HG03354 (cell line): ENCODE results near the gene STYK1.
A peak's percentile ranks its signal among the peaks of the same experiment; 100 is the strongest.
"Not testable (repeated sequence)": the region's sequence is repeated elsewhere in the genome, so short reads cannot be mapped to it uniquely, and the experiment has no call there.

Experiments used
- ATAC-seq: cut with Tn5 transposase; IDR thresholded peaks from one replicate; pipeline ENCODE4 v1.9.1; 2021; ENCODE audit warnings: mild to moderate bottlenecking; ENCODE audit not compliant: unreplicated experiment, poor library complexity, severe bottlenecking

STYK1 gene

DNA sequence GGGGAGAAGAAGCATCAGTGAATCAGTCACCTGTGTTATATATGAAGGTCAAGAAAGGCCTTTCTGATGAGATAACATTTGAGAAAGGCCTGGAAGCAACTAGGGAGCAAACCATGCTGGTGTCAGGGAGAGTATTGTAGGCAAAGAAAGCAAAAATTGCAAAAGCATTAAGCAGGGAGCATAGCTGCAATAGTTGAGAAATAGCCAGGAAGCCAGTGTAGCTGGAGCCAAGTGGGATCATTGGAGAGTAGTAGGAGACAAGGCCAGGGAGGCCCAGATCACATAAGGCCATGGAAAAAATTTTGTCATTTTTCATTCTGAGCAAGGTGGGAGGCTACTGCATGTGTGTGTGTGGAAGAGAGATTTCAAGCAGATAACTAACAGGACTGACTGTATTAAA is 41.6 kb downstream of the STYK1 start:
- no peak for ATAC-seq

DNA sequence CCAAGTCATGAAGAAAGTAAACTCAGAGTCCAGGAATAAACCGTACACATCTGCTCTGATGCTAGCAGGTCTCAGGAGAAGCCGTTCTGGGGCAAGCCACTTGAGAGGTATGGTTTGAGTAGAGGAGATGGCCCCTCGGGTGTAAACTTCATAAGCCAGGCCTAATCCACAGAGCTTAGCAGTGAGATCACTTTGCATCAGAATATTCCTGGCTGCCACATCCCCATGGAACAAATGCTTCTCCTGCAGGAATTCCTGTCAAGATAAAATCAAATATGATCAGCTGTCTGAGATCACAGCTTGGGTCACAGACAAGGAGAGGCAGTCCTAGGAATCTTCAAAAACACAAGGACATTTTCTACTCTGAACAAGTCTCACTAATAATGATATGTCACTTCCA is 49.2 kb downstream of the STYK1 start:
- ATAC-seq = no peak

DNA sequence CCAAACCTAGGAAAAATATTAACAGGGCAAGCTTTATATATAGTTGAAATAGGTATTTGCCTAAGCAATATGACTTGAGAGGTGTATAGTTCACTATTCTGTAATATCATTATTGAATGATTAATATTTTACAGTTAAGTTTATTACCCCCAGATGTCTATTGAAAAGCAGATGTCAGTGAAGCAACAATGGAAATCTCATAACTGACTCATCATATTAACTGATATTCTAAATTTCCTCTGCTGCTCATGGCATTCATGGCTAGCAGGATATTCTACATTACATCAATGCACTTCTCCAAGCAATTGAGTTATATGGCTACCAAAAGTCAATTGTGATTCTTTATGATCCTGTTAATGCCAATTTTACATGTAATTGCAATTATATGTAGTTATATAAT is 50.7 kb downstream of the STYK1 start:
- ATAC-seq = no peak

DNA sequence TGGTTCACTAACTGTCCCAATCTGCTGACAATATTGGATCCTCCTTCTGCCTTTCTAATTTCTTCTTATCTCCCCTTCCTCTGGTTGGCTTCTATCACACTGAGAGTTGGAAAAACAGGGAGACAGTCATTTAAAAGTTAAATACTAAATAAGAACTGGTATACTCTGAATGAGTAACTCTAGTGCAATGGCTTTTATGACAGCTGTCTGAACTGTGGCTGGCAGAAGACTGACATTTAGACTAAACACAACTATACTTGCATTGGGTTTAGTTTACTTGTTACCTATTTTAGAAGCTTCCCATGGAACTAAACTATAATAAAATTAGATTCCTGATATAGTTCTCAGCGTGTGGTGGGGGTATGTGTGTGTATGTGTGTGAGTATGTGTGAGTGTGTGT is 52.6 kb downstream of the STYK1 start:
- no peak for ATAC-seq

DNA sequence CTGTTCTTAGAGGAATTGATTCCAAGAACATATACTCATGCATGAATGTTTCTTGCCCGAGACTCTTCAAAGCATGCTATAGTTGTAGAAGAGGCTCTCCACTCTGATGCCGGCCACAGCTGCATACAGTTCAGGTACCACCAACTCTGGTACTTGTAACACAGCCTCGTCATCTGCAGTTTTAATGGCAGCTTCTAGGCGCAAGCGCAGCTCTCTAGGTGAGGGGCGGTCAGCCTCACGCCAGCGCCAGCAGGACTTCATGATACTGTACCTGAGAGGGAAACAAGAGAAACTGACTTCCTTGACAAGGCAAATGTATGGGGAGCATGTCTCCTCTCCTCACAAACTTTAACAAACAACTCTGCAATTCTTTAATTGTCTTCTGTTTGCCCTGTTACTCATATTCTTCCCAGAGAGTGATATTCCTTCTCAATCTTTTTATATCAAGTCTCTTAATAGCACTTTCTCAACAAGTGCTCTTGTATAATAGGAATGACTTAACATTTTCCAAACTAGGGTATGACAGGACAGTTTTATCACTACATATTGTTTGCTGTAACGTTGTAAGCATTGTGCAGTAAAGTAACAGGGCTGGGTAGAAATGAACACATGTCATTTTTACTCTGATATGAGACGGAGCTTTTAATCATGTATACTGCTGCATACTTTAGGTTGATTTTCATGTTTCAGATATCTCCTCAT is 53.6 kb downstream of the STYK1 start:
- no peak for ATAC-seq

DNA sequence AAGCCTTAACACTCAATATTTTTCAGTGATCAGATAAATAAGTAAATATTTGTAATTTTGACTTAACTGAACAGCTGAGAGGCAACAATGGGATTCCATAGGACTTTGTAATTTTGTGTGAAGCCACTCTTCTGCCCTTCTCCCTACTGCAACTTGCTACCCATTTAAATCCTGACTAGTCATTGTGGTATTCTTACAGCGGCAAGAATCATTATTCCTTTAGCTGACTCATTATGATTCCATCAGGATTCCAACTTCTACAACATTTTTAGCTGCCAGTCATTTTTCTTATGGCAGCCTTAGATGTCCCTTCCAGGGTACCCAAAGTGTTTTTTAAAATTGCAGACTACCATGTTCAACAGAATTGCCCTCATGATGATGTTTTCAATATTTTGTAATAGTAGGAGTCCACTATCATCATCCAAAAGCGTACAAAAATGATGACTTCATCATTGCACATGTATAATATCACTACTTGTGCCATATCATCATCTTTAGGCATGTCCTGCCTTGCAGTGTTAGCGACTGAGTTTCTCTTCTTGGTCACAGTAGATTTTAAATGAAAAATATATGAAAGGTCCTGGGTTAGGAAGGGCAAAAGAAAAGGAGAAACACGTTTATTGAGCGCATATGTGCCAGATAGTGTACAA is 55.4 kb downstream of the STYK1 start:
- no peak for ATAC-seq

DNA sequence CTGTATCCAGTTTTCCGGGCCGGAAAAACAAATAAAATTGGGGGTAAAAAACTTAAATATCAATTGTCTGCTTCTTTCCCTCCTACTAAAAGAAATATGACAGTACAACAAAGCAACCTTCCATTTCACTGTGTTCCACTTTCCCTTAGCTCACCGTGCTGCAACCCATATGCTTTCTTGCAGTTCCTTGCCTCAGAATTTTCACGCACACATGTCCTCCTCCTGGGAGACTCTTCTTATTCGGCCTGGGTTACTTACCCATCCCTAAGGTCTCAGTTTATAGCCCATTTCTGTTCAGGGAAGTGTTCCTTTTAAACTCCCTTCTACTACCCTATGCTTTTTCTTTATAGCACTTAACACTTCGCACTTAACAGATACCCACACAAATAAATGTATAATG is 56.0 kb downstream of the STYK1 start:
- no peak for ATAC-seq

DNA sequence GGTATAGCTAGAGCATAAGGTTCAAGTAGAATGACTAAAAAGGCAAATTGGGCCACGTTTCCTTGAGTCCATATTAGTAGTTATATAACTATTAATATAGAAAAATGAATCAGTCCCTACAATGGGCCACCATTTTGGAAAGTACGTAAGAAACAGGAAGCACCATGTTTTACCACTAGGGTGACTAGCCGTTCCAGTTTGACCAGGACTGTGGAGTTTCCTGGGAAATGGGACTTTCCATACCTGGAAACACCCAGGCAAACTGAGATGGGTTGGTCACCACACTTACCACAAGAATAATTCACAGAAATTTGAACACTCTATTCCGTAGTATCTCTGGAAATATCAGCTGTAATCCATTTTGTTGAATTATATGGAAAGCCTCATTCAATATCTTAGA is 58.3 kb downstream of the STYK1 start:
- no peak for ATAC-seq

DNA sequence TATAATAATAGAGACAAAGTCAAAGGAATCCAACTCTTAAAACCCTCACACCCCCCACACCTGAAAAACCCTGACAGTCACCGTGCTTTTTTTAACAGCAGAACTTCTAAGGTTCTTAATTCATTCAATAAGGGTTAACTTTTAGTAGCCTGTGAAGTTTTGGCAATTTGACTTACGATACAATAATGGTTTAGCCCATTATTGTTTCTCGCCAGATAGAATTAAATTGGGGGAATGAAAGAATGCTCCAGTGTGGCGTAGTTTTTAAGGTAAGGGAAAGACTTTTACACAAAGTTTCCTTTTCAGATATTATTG is 59.8 kb downstream of the STYK1 start:
- no peak for ATAC-seq

DNA sequence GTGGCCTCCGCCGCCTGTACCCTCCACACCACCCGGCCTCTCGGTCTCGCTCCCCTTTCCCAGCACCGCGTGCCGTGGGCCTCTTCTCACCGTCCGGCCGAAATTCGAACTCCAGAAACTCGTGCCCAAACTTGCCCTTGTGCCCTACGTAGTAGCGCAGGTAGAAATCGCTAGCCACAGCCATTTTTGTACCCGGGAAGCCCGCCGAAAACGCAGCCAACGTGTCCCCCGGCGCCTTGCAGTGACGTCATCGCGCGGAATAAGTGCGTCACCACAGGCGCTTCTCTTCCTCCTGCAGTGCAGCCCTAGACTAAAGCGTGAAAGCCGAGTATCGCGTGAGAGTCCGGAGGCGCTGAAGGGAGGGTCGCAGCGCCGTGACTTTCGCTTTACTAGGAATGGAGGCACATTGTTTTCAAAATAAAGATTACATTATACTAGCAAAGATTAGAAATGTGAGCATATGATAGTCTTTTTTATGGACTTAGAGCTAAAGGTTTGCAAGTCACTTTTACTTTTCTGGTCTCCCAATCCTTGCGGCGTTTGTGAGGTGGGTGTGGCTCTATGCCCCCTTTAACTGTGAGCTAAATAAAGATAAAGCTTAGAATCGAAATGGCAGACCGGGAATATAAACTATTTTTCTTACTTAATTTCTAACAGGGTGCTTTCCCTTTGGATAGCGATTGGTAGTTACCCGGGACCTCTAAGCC is 60.4 kb downstream of the STYK1 start, which contains the start of gene MAGOHB:
TSS of gene MAGOHB (minus strand) at position 261 of the 707 bp plus-strand sequence. CDS start at position 184, 77 bp downstream.
- ATAC-seq = peak; percentile 98

DNA sequence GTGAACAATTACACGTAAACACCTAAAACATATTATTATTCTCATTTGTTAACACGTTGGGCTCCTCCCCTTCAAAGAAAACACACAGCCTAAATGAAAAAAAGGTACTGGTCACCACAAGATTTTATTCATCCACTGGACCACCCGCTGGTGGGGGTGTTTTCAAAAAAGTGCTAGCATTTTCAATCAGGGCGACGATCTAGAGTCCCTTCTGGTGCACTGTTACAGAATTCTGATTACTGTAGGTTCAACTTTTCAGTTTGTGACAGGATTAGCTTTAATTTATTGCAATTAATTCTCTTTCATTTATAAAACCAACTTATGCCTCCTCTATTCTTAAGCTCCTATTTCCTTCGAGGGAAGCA is 60.9 kb downstream of the STYK1 start:
- peak; percentile 9 for ATAC-seq

DNA sequence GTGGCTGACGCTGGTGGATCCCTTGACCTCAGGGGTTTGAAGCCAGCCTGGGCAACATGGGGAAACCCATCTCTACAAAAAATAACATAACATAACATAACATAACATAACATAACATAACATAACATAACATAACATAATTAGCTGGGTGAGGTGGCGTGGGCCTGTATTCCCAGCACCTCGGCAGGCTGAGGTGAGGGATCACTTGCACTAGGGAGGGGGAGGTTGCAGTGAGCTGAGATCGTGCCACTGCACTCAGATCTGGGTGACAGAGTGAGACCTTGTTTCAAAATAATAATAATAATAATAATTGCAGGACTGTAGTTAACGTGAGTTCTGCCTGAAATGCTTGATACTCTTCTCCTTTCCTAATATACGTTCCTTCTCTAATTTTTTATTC is 61.7 kb downstream of the STYK1 start:
- ATAC-seq = no peak

DNA sequence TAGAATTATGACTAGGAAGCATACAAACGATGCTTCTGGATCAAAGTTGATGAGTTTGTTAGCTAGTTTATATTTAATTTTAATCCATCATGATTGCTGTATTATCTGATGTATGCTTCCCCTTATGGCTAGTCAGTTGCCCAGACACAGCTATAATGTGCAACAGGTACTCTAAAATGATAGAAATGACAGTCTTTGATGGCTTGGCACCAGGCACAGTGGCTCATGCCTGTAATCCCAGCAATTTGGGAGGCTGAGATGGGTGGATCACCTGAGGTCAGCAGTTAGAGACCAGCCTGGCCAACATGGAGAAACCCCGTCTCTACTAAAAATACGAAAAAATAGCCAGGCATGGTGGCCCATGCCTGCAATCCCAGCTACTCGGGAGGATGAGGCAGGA is 62.6 kb downstream of the STYK1 start:
- not testable (repeated sequence) for ATAC-seq

DNA sequence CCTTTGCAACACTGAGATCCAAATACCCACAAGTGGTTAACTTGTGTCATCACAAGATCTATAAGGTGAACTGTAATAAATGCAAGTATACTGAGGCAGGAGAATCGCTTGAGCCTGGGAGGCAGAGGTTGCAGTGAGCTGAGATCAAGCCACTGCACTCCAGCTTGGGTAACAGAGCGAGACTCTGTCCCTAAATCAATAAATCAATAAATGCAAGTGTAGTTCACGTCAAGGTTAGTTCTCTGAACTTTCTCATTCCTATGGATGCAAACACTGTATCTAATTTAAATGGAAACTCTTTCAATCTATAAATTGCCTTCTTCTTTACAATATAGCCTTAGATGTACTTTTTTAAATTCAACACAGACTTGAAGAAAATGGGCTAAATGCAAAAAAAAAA is 63.7 kb downstream of the STYK1 start:
- no peak for ATAC-seq

DNA sequence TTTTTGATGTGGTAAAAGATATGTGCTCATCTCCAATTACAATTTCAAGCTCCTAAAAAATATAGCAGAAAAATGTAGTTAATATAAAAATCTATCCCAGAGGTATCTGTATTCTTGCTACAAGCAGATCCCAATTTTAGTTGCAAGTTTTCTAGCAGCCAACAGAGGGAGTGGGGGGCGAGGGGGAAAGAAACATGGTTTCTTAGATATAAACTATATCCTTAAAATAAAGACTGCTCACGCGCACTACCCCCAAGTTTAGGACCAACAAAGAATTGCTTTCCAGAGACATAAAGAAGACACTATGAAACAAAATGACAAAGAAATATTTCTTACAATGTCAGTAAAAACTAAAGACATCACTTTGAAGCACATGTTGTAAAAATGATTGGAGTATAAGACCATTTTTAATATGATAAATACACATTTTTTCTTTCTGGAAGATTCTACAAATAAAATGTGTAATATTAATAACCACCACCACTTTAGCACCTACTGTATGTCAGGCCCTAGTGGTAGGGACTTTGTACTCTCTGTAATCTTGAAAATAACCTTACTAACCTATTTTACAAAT is 65.9 kb downstream of the STYK1 start:
- no peak for ATAC-seq

DNA sequence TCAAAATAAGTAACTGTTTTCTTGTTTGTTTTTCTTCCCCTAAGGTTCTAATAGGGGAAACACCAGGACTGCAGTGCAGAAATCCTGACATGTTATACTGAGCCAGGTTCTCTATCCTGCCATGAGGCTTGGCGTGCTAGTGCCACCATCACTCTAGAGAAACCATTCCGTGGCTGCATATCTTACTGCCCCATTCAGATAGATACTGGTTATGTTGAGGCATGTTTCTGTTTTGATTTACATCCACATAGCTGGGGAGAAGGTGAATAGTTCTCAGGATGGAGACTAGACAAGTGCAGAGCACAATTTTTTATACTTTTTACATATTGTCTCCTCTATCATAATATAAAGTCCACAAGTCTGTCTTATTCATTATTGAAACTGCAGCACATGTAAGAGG is 72.0 kb downstream of the STYK1 start:
- no peak for ATAC-seq

DNA sequence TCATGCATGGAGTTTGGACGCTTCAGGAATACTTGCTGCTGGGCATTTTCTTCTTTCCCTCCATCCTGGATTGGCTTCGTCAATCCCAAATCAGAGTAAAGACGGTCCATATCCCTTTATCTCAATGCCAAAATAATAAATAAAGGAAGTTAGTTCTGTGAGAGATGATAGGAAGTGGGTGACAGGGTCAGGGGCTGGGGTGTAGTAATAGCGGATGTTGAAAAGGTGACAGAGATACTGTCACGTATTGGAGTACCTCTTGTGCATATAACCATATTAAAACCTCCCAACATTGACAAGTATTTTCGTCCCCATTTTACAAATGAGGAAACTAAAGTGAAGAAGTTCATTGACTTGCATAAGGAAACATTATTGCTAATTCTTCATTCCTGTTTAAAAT is 72.9 kb downstream of the STYK1 start:
- ATAC-seq = no peak

DNA sequence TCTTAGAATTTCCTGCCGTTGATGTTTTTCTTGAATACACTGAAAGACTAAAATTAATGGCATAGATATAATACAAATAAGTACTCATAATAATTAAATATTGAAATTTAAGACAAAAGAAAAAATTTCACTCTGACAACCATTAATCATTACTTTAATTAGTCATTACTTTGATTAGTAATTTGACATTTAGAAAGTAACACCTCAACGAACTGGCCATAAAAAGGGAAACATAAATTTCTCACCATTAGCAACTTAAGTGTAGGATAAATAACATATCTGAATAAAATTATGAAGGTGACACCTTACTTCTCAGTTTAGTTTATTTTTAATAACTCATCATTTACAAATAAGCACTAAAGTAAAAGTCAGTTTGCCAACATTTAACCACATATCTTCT is 78.0 kb downstream of the STYK1 start:
- ATAC-seq = no peak

DNA sequence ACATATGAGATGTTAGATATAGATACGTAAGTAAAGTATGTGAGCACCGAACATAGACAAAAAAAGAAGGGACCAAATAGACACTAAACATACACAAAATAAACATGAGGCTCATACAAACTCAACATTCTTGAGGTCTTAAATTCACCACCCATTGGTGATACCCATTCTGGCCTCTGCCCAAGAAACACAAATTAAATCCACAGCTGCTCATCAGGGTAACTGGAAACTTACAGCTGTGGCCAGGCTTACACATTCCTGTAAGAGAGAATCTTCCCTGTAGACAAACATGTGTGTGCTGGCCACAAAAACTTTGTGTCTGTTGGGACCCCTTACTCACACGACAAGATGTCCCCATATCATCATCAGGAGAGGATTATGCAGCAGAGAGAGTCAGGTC is 82.9 kb downstream of the STYK1 start:
- ATAC-seq = no peak

DNA sequence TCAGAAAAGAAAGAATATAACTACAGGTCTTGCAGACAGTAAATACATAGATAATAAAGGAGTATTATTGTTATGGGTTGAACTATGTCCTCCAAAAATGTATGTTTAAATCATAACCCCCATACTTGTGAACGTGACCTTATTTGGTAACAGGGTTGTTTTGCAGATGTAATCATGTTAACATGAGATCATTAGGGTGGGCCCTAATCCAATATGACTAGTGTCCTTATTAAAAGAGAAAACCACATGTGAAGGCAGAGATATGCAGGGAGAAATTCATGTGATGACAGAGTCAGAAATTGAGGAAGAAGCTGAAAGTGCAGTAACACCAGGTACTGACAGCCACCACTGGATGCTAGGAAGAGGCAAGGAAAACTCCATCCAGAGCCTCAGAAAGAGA is 89.4 kb downstream of the STYK1 start:
- ATAC-seq = no peak

DNA sequence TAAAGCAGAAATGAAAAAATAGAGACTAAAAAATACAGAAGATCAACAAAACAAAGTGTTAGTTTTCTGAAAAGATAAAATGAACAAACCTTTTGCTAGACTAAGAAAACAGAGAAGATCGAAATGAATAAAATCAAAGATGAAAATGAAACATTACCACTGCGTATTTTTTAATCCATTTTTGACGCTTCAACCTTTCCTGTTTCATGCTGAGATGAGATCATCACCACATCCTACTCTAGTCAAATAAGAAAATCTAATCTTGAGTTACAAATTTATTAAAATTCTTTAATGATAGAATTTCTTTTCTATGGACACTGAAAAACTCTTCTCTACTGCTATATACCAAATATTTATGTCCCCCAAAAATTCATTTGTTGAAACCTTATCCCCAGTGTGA is 91.1 kb downstream of the STYK1 start:
- ATAC-seq = no peak
